Dedifferentiated amniotic fluid mesenchymal stem cell (primary cell): ENCODE results near the gene H1-8.
"Not testable (repeated sequence)": the region's sequence is repeated elsewhere in the genome, so short reads cannot be mapped to it uniquely, and the experiment has no call there.

Experiments used
- DNase-seq: peaks from one replicate; pipeline ENCODE4 v3.0.0-alpha.2; 2016; ENCODE audit errors: extremely low spot score

Gene H1-8

GRCh38 chr3:129543156-129543790 lies at the start of gene H1-8:
TSS of gene H1-8 (plus strand) at chr3:129543175. CDS start at chr3:129543219, 44 bp downstream.
- DNase-seq = no peak

- no peak for DNase-seq
Observed at GRCh38 chr3:129493206-129493605, 49.8 kb upstream of the H1-8 start.

GRCh38 chr3:129494499-129494898 lies 48.5 kb upstream of the H1-8 start:
- not testable (repeated sequence) for DNase-seq

GRCh38 chr3:129495006-129495639 lies 47.9 kb upstream of the H1-8 start:
- peak; percentile 45 for DNase-seq

GRCh38 chr3:129497876-129498275 lies 45.1 kb upstream of the H1-8 start:
- not testable (repeated sequence) for DNase-seq

GRCh38 chr3:129498603-129499488 lies 44.1 kb upstream of the H1-8 start:
- not testable (repeated sequence) for DNase-seq

- DNase-seq = not testable (repeated sequence)
Observed at GRCh38 chr3:129499604-129500333, 43.2 kb upstream of the H1-8 start.

GRCh38 chr3:129500334-129500658 lies 42.7 kb upstream of the H1-8 start:
- DNase-seq = no peak

- no peak for DNase-seq
Observed at GRCh38 chr3:129501630-129502029, 41.3 kb upstream of the H1-8 start.

GRCh38 chr3:129502641-129503408 lies 40.1 kb upstream of the H1-8 start:
- no peak for DNase-seq

GRCh38 chr3:129503471-129504291 lies 39.3 kb upstream of the H1-8 start:
- DNase-seq = no peak

GRCh38 chr3:129504471-129505100 lies 38.4 kb upstream of the H1-8 start:
- no peak for DNase-seq

- no peak for DNase-seq
Observed at GRCh38 chr3:129505341-129505740, 37.6 kb upstream of the H1-8 start.

- no peak for DNase-seq
Observed at GRCh38 chr3:129506231-129506742, 36.7 kb upstream of the H1-8 start.

GRCh38 chr3:129507181-129507831 lies 35.7 kb upstream of the H1-8 start:
- DNase-seq = no peak

GRCh38 chr3:129512595-129512994 lies 30.4 kb upstream of the H1-8 start:
- no peak for DNase-seq

- DNase-seq = no peak
Observed at GRCh38 chr3:129513705-129514104, 29.3 kb upstream of the H1-8 start.

GRCh38 chr3:129514110-129514509 lies 28.9 kb upstream of the H1-8 start:
- no peak for DNase-seq

- no peak for DNase-seq
Observed at GRCh38 chr3:129514563-129514962, 28.4 kb upstream of the H1-8 start.
